Right kidney (tissue), 9 donors: ENCODE measurements around the gene ZNF155.
"Not testable (repeated sequence)": the region's sequence is repeated elsewhere in the genome, so short reads cannot be mapped to it uniquely, and the experiment has no call there.

Experiments
- DNase-seq: peaks from one replicate; pipeline ENCODE4 v3.0.0-alpha.2; 2016
- long read RNA-seq, 8 donors: transcript quantifications; one replicate each; lab custom pipeline, GENCODE V29; 2026

ZNF155 gene
- long read RNA-seq, donor 1: 0 reads
- long read RNA-seq, donor 2: 0 reads
- long read RNA-seq, donor 3, partial matches to known transcripts: 0 of 1 reads
- long read RNA-seq, donor 3, other reads (novel, unspliced or antisense): 0 of 1 reads
- long read RNA-seq, donor 4, partial matches to known transcripts: 0 of 1 reads
- long read RNA-seq, donor 4, other reads (novel, unspliced or antisense): 0 of 1 reads
- long read RNA-seq, donor 5, partial matches to known transcripts: 0 of 2 reads
- long read RNA-seq, donor 5, other reads (novel, unspliced or antisense): 0 of 2 reads
- long read RNA-seq, donor 6, partial matches to known transcripts: 0 of 3 reads
- long read RNA-seq, donor 6, other reads (novel, unspliced or antisense): 0 of 3 reads
- long read RNA-seq, donor 7, partial matches to known transcripts: 0 of 4 reads
- long read RNA-seq, donor 7, other reads (novel, unspliced or antisense): 0 of 4 reads
- long read RNA-seq, donor 8, partial matches to known transcripts: 0 of 1 reads
- long read RNA-seq, donor 8, other reads (novel, unspliced or antisense): 0 of 1 reads

DNA sequence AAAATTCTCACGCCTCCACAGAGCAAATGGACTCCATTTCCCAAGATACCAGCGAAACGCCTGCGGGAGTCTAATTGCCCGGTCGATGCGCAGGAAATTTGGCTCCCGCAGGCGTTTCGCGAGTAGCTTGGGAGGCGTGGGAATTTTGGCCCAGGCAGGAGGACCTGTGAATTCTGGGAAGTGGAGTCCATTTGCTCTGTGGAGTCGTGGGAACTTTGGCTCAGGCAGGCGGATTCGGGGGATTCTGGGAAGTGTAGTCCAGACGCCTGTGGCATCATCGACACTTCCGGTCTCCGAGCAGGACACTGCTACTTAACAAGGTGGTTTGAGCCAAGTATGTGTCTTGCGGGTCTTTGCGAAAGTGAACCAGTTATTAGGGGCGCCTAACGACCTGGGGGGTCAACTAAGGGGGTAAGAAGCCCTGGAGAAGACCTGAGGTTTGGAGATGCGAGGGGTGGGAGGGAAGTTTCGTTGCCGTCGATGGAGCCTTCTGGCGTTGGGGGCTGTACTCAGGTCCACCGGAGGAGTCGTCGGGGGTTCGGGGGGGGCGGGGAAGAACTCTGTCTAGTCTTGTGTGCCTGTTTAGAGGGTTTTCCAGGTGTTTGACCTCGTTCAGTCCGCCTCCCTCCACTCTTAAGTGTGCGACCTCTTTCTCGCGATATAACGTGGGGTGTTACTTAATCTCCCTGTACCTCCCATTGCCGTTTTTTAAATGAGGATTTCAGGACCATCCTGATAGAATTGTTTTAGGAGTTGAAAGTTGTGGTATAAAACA, at the start of gene ZNF155:
Gene ZNF155 (plus strand): TSS at position 277 of the 775 bp plus-strand sequence. CDS start 4,356 bp downstream, outside the sequence.
- peak; percentile 80 for DNase-seq

DNA sequence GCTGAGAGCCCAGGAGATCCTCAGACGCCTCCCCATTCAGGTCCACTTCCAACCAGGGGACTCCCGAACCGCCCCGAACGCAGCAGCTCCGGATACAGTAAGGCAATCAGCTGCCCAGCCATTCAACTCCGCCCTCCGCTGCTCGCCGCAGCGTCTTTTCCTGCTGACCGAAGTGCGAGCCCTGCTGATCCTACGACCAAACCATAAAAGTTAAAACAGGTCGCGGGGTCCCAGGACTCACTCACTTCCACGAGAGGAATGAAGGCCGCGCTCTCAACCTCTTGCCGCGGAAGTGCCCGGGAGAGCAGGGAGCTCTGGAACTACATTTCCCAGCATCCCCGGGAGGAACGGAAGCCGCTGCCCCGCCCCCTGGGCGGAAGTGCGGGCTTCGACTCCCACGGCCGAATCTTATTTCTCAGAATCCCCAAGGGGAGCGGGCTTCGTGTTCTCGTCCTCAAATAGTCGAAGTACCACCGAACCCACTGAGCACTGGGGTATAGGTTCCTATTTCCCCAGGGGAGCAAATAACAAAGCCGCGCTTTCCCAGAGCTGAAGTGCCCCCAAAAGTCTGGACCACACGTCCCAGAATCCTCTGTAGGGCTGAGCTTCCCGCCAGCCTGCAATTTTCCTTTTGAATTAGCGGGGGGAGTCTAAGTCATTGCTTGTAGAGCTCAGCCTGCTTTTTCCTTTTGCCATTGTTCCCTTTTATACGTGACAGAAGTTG, 48.8 kb upstream of the ZNF155 start, which contains the start of gene ZNF45:
Gene ZNF45 (minus strand): TSS at position 298 of the 724 bp plus-strand sequence. CDS start 13,097 bp downstream, outside the sequence.
- DNase-seq: peak; percentile 97

DNA sequence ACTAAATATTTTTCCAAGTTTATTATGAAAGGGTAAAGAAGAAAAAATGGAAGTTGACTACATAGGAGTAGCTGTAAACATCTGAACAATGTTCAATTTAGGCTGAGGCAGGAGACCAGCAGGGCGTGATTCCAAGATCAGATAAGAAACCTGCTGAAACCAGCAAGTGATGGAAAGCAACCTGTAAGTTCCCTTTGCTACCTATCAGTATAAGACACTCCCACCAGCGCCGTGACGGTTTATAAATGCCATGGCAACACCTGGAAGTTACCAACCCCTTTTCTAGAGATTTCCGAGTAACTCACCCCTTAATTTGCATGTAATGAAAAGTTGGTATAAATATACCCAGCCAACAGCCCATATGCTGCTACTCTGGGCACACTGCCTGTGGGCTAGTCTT, 47.8 kb upstream of the ZNF155 start:
- DNase-seq: no peak

DNA sequence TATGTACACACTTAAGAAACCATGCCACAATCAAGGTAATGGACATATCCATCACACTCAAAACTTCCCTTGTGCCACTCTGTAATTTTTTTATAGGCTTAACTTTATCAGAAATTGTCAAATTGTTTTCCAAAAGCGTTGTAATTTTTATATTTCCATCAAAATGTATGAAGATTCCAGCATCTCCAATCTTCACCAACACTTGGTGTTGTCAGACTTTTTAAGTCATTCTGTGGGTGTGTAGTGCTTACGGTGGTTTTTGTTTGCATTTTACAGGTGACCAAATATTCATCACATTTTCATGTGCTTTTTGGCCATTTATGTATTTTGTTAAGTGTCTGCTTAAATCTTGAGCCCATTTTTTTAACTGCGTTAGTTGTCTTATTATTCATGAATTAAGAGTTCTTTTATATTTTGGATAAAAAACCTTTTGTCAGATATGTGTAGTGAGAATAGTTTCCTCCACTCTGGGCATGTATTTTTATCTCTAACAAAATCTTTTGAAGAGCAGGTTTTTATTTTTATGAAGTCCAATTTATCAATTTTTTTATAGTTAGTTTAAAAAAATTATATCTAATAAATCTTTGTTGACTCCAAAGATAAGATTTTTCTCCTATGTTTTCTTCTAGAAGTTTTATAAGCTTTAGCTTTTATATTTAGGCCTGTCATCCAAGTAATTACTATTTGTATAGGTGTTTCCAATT, 44.3 kb upstream of the ZNF155 start:
- DNase-seq: no peak

DNA sequence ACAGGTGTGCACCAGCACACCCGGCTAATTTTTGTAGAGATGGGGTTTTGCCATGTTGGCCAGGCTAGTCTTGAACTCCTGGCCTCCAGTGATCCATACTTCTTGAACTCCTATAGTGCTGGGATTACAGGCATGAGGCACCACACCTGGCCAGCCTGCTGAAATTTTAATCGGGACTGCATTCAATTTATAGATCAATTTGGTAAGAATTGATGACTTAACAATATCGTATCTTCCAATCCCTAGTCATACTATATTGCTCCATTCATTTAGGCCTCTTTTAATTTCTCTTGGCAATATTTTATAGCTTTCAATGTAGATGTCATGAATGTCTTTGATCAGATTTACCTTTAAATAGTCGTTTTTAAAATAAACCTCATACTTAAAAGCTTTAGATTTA, 43.3 kb upstream of the ZNF155 start:
- DNase-seq: no peak

DNA sequence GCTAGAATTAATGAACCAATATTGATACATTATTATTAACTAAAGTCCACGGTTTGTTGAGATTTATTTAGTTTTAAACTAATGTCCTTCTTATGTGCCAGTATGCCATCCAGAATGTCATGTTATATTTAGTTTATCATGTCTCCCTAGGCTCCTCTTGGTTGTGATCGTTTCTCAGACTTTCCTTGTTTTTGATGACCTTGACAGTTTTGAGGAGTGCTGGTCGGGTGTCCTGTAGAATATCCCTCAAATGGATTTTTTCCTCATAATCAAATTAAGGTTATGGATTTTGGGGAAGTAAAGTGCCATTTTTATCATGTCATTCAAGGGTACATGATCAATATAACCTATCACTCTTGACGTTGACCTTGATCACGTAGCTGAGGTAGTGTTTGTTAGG, 42.8 kb upstream of the ZNF155 start:
- no peak for DNase-seq

DNA sequence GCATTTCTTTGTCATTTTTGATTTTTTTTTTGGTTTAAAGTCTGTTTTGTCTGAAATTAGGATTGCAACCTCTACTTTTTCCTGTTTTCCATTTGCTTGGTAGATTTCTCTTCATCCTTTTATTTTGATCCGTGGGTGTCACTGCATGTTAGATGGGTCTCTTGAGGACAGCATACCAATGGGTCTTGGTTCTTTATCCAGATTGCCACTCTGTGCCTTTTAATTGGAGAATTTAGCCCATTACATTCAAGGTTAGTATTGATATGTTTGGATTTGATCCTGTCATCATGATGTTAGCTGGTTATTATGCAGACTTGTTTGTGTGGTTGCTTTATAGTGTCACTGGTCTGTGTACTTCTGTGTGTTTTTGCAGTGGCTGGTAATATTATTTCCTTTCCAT, 36.6 kb upstream of the ZNF155 start:
- DNase-seq: not testable (repeated sequence)

DNA sequence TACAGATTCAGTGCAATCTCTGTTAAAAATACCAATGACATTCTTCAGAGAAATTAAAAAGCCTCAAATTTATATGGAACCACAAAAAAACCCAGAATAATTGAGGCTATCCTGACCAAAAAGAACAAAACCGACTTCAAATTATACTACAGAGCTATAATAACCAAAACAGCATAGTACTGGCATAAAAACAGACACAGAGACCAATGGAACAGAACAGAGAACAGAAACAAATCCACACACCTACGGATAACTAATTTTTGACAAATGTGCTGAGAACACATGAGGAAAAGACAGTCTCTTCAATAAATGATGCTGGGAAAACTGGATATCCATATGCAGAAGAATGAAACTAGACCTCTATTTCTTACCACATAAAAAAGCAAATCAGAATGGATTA, 34.2 kb upstream of the ZNF155 start:
- DNase-seq: not testable (repeated sequence)

DNA sequence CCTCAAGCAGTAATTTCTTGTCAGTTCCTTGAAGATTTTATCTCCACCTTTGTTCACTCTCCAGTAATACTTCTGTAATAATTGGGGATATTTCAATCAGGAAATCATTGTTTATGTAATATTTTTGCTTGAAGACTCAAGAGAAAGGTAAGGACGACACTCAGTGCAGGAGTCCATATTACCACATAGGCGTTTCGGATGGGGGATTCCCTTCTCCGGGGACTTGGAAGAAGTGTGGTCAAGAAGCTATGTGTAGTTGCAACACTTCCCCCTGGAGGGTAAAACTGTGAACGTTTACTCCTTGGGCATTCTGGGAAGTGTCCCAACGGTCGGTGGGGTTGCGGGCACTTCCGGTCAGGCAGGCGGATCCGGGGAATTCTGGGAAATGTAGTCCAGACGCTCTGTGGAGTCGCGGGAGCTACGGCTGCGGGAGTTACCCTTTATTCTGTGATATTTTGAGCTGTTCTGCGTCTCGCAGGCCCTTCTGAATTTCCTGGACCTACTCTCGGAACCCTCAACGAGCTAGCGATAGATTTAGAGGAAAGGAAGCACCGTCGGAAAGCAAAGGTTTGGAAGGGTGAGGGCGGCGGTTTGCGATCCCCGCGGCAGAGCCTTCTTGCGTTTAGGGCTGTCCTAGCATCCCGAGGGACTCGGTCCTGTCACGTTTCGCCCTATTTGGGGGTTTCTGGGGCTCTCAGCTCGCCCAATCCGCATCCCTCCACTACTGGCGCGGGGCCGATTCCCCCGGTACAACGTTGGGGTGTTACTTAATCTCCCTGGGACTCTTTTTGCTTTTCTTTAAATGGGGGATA, 32.9 kb upstream of the ZNF155 start, which contains the start of gene ZNF221:
Gene ZNF221 (plus strand): TSS at position 395 of the 812 bp plus-strand sequence. CDS start 11,499 bp downstream, outside the sequence.
- DNase-seq: peak; percentile 89

DNA sequence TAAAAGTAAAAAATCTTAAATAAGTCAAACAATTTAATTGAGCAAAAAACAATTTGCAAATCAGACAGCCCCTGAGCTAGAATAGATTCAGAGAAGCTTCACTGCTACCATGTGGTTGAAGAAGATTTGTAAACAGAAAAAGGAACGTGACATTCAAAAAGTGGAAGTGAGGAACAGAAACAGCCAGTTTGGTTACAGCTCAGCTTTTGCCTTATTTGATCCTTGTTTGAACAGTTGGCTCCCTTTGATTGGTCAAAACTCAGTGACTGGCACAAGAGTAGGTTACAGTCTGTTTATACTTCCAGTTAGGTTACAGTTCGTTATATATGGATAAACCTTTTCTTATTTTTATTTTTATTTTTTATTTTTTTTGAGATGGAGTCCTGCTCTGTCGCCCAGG, 27.2 kb upstream of the ZNF155 start:
- no peak for DNase-seq

DNA sequence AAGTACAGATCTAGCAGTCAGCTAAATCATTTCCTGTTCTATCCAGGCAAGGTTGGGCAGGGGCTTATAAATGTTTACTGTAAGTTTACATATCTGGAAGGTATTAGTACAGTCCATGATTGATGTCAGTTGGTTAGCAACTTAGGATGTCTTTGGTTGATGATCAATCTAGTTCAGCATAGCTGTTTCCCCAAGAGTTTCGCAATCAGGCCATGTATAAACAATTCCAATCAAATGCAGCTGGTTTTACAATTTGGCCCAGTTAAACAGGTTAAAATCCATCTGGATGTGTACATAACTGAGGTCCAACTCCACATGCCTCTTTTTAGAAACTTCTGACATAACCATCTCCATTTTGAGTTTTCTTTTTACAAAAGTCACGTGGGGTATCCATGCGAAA, 26.1 kb upstream of the ZNF155 start:
- no peak for DNase-seq

DNA sequence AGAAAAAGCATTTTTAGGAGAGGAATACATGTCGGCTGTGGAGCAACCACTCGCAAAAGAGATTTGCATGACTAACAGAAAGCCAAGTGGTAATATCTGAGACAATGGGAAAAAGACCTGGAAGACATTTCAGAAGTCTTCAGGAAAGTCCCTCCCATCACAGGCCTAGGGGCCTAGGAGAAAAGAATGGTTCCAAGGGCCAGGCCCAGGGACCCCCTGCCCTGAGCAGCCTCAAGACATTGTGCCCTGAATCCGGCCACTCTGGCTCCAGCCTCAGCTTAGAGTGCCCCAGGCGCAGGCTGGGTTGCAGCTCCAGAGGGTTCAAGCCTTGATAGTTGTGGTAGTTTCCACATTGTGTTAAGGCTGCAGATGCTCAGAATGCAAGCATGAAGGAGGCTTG, 23.6 kb upstream of the ZNF155 start:
- no peak for DNase-seq

DNA sequence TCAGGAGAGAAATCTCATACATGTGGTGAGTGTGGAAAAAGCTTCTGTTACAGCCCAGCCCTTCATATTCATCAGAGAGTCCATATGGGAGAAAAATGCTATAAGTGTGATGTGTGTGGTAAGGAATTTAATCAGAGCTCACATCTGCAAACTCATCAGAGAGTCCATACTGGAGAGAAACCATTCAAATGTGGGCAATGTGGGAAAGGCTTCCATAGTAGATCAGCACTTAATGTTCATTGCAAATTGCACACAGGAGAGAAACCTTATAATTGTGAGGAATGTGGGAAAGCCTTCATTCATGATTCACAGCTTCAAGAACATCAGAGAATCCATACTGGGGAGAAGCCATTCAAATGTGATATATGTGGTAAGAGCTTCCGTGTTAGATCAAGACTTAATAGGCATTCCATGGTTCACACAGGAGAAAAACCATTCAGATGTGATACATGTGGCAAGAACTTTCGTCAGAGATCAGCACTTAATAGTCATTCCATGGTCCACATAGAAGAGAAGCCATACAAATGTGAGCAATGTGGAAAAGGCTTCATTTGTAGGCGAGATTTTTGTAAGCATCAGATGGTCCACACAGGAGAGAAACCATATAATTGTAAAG, 17.8 kb upstream of the ZNF155 start:
- DNase-seq: no peak

DNA sequence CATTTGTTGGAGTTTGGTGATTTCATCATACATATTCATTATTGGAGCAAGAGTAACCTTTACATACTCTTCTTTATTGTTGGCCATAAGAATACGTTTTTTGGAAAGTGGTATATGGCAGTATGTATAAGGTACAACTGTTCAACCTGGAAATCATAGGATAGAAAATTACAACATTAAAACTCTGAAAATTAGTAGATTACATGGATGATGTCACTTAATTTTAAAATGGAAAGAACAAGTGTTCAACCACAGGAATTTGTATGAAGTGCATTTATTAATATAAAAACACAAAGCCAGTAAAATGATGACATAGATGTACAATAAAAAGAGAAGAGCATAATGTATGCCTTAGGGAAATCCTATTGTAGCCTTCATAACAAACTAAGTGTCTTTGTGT, 7.3 kb upstream of the ZNF155 start:
- DNase-seq: no peak

DNA sequence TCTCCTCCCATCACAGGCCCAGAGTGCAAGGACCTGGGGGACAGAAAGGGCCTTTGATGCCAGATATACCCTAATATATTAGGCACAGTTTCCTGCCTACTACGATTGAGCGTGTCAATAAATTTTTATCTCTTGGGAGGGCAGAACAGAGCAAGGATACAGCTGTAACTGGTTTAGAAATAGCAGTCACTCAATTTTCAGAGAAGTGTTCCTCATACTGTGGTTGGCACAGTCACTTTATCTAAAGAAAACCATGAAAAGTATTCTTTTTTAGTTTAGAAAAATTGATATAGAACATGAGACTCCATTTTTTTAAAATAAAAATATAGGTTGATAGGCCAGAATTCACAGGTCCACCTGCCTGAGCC, 460 bp upstream of the ZNF155 start:
- DNase-seq: no peak

DNA sequence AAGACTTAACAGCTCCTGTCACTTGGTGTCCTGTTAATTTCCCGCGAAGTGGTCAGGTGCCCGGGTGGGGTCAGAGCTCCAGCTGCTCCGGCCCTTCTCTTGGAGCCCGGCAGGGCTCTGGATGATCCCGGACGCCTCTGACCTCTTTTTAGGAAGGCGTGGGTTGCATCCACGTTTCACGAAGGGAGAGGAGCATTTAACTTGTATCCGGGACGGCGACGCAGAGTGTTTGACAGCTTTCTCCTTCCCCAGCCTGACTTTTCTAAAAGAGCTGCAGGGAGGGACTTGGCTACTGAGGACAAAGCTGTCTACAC, 656 bp downstream of the ZNF155 start:
- peak; percentile 49 for DNase-seq

DNA sequence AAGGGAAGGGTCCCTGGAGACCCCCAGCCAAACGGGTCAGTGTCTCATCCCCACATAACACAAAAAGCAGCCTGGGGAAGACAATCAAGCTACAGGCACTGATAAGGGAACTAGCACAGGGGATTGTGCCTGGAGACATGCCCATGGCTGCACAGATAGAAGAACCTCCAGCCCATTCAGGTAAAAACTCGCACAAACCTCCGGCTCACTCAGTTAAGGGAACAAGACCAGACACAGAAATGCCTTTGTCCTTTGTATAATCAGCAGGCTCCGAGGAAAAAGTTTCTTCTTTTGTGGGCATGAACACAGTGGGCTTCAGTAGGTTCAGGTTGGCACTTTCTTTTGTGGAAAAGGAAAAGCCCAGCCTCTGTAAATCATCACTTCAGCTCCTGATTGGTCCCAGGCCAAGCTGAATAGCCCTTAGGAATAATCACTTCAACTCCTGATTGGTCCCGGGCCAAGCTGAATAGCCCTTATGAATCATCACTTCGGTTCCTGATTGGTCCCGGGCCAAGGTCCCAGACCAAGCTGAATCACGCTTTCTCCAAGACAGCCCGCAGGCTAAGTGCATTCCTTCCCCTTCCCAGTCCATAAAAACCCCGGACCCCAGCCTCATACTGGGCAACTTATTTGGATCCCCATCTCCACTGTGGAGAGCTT, 13.8 kb downstream of the ZNF155 start:
- DNase-seq: no peak

DNA sequence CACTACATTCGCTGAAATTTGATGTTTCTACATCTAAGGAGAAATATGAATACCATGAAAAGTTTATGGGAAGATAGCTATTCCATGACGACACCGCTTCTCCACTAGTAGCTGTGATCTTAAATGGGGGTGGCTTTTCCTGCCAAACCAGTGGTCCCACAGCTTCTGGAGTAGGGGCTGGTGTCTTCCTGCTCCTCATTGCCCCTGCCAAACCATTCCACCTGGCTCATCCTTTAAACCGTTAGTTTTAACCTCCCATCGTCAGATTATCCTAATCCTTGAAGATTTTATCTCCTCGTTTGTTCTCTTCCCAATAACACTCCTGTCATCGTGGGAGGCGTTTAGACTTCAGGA, 18.2 kb downstream of the ZNF155 start:
- DNase-seq: no peak

DNA sequence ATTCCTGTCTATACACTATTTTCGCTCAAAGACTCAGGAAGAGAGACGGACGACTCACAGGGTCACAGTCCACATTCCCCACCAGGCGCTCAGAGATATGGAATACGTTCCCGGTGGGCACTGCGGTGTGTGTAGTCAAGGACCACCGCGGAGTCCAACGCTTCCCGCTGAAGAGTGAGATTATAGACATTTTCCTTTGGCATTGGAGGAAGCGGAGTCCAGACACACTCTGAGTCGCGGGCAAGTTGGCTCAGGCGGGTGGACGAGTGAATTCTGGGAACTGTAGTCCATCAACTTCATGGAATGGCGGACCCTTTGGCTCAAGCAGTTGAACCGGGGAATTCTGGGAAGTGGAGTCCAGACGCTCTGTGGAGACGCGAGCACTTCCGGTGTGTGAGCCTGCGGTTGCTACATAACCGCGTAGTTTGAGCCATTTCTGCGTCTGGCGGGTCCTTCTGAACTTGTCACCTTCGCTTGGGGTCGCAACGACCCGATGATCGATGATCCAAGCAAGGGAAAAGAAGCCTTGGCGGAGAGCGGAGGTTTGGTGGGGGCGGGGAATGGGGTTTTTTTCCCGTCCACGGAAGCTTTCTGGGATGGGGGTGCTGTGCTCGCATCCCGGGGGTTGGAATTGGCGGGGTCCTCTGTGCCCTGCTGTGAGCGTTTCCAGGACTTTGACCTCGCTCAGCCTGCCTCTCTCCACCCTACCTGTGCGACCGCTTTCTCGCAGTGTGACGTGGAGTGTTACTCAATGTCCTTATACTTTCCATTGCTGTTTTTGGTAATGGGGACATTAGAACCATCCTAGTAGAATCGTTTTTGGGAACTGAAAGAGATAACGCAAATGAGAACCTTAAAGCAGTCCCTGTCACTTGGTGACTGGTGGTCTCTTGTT, 18.8 kb downstream of the ZNF155 start, which contains the start of gene ZNF230:
Gene ZNF230 (plus strand): TSS at position 392 of the 895 bp plus-strand sequence. CDS start 4,122 bp downstream, outside the sequence.
- DNase-seq: peak; percentile 76
